ENCODE data around the gene CTBP1. TPM values are rescaled to one million over a fixed set of nuclear protein-coding genes. Genes with fewer than 3 reads are reported as not detected.

Gene CTBP1
- total and polyA plus RNA-seq, 2 experiments from 2014 or later: 40.1 to 160 TPM

DNA sequence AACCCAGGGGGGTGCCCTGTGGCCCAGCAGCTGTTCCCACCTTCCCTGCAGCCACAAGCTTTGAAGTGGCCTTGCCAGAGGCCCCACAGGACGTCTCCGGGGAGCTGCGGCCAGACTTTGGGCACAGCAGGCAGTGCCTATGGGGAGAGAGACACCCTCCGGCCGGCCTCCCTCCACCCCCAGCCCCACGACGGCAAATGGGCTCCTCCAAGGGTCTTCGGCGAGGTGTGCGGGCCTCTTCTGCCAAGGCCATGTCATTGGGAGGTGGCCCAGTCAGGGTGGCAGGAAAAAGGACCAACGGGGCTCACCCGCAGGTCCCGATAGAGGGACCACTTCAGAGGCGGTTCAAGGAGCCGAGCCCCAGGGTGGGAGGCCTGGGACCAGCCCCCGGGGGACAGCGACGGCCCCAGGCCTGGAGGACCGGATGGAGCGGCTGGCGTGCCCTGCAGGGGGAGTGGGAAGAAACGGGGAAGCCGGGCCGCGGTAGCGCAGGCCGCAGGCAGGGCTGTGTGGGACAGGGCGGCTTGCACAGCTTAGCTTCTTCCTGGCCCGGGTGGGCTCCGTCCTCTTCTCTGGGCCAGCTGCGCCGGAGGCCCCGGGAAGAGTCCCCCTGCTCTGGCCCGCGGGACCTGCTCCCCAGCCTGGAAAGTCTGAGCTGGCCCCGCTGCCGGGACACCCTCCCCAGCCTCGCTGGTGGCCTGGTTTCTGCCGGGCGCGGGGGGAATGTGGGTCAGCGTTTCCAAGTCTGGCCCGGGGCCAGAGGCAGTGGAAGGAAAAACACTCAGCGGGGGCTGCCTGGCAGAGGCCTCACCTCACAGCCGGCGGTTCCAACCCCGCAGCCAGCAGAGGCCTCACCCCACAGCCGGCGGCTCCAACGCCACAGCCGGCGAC, 54.7 kb downstream of the CTBP1 start:
- H3F3A ChIP-seq (ENCODE audit: insufficient read depth): peaks cover 28% of the 10 kb centered on the region
- H3K4me3 ChIP-seq: no peak overlapping the region
- peaks cover 26% of the 10 kb centered on the region for H3K4me1 ChIP-seq (ENCODE audit: insufficient read depth)
- H3K9me3 ChIP-seq (ENCODE audit: low read depth): no peaks in the 10 kb centered on the region
- H3K9me2 ChIP-seq (ENCODE audit: insufficient read depth): no peaks in the 10 kb centered on the region
- in situ Hi-C loops (cut with MboI): no loop called here
- no peak overlapping the region for H3K4me2 ChIP-seq (ENCODE audit: unreplicated experiment)
- H3K79me2 ChIP-seq (ENCODE audit: insufficient read depth): no peaks in the 10 kb centered on the region
- H3K36me3 ChIP-seq (ENCODE audit: low read depth): no peaks in the 10 kb centered on the region
- H3K27ac ChIP-seq: no peak overlapping the region
- whole genome bisulfite sequencing, 2 experiments (ENCODE audit: low coverage in 1 of 2, low lambda C conversion rate in 2 of 2, missing lambda C conversion rate in 2 of 2): 68 to 76% methylated on average over 31 to 49 of the region's 52 CpGs
- no peaks in the 10 kb centered on the region for H3K27me3 ChIP-seq (replicated peaks; ENCODE audit: insufficient read depth)
- TF ChIP-seq EZH2 (IDR thresholded peaks at IDR 0.05; ENCODE audit: insufficient read depth, poor library complexity, severe bottlenecking) (no peak), EZH2phosphoT487 (IDR thresholded peaks at IDR 0.05; ENCODE audit: insufficient read depth, low read depth) (no peak)
- no peak overlapping the region for H3K9ac ChIP-seq
- no peak overlapping the region for H2AFZ ChIP-seq
- no peaks in the 10 kb centered on the region for H4K20me1 ChIP-seq (ENCODE audit: insufficient read depth)
- DNase-seq: no peak

DNA sequence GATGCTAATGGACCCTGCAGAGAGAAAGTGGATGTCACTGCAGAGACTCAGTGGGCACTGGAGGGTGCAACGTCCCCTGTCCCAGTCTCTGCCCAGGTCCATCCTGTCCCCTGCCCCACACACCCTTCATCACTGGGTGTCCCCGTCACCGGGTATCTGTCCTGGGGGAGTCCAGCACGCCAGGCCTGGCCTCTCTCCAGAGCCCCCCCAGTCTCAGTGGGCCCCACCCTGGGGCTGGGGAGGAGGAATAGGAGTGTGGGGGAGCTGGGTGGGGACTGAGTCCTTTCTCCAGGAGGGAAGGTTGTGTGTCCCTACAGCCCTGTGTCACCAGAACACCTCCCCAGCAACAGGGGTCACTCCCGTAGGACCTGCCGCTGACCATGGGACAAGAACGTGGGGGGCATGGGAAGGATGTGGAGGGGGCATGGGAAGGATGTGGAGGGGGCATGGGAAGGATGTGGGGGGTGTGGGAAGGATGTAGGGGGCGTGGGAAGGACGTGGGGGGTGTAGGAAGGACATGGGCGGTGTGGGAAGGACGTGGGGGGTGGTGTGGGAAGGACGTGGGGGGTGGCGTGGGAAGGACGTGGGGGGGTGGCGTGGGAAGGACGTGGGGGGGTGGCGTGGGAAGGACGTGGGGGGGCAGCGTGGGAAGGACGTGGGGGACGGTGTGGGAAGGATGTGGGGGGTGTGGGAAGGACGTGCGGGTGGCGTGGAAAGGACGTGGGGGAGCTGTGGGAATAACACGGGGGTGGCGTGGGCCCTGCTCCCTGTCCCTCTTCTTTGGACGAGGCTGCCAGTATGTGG, 55.5 kb downstream of the CTBP1 start:
- no peaks in the 10 kb centered on the region for H3K36me3 ChIP-seq (ENCODE audit: low read depth)
- H3K4me1 ChIP-seq (ENCODE audit: insufficient read depth): peaks cover 26% of the 10 kb centered on the region
- no peak overlapping the region for H2AFZ ChIP-seq
- no peak overlapping the region for H3K4me2 ChIP-seq (ENCODE audit: unreplicated experiment)
- H3K79me2 ChIP-seq (ENCODE audit: insufficient read depth): no peaks in the 10 kb centered on the region
- no peaks in the 10 kb centered on the region for H3K9me2 ChIP-seq (ENCODE audit: insufficient read depth)
- in situ Hi-C loops (cut with MboI): no loop called here
- H3K27me3 ChIP-seq (replicated peaks; ENCODE audit: insufficient read depth): no peaks in the 10 kb centered on the region
- TF ChIP-seq EZH2 (IDR thresholded peaks at IDR 0.05; ENCODE audit: insufficient read depth, poor library complexity, severe bottlenecking): no peak
- no peak overlapping the region for H3K9ac ChIP-seq
- H3K9me3 ChIP-seq (ENCODE audit: low read depth): no peaks in the 10 kb centered on the region
- no peaks in the 10 kb centered on the region for H4K20me1 ChIP-seq (ENCODE audit: insufficient read depth)
- no peak overlapping the region for H3K4me3 ChIP-seq
- H3F3A ChIP-seq (ENCODE audit: insufficient read depth): peaks cover 28% of the 10 kb centered on the region
- WGBS, 2 experiments (ENCODE audit: low coverage in 1 of 2, low lambda C conversion rate in 2 of 2, missing lambda C conversion rate in 2 of 2): 57 to 67% methylated on average over 6 to 27 of the region's 28 CpGs
- H3K27ac ChIP-seq: no peak overlapping the region
- no peak for DNase-seq

DNA sequence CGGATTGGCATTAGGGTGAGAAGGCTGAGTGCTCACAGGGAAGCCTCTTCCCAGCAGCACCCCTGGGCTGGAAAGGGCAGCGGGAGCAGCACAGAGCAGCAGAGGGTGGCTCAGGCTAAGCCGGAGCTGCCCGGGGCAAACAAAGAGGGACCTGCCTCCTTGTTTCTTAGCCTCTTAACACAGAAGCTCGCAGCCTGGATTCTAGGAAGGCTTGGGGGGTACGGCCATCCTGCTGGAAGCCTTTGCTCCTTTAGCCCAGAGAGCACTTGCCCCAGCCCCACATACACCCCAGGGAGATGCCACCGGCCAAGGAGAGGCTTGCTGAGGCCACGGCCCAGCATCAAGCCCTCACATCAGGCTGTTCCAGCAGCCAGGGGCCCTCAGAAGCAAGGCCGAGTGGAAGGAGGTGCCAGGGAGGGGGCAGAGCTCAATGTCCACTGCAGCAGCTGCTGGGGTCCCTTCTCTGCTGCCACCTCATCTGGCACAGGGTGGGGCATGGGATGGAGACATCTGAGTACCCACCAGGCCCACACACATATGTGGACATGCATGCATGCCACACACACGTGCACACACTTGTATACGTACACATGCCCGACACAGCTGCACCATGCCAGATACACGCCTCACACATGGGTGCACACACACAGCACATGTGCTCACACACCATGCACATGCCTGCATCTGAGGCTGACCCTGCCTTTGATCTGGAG, 56.3 kb downstream of the CTBP1 start:
- Histone ChIP-seq H3K9me2 (ENCODE audit: insufficient read depth) (no peaks in the 10 kb centered on the region), H3K79me2 (ENCODE audit: insufficient read depth) (no peaks in the 10 kb centered on the region), H4K20me1 (ENCODE audit: insufficient read depth) (no peaks in the 10 kb centered on the region), H3K4me2 (ENCODE audit: unreplicated experiment) (peak overlapping the region; percentile 73), H3F3A (ENCODE audit: insufficient read depth) (peaks cover 28% of the 10 kb centered on the region), H3K4me1 (ENCODE audit: insufficient read depth) (peaks cover 26% of the 10 kb centered on the region), H3K27me3 (replicated peaks; ENCODE audit: insufficient read depth) (no peaks in the 10 kb centered on the region), H3K36me3 (ENCODE audit: low read depth) (no peaks in the 10 kb centered on the region), H3K9ac (peak overlapping the region; percentile 65), H3K27ac (peak overlapping the region; percentile 82), H3K4me3 (peak overlapping the region; percentile 45; the same call in 1 of the 2 replicates), H3K9me3 (ENCODE audit: low read depth) (no peaks in the 10 kb centered on the region), H2AFZ (peak overlapping the region; percentile 78)
- in situ Hi-C loops (cut with MboI): no loop called here
- WGBS, 2 experiments (ENCODE audit: low coverage in 1 of 2, low lambda C conversion rate in 2 of 2, missing lambda C conversion rate in 2 of 2): 24 to 25% methylated on average over 13 of the region's 13 CpGs
- TF ChIP-seq EZH2 (IDR thresholded peaks at IDR 0.05; ENCODE audit: insufficient read depth, poor library complexity, severe bottlenecking) (no peak), EZH2phosphoT487 (IDR thresholded peaks at IDR 0.05; ENCODE audit: insufficient read depth, low read depth) (no peak)
- no peak for DNase-seq

DNA sequence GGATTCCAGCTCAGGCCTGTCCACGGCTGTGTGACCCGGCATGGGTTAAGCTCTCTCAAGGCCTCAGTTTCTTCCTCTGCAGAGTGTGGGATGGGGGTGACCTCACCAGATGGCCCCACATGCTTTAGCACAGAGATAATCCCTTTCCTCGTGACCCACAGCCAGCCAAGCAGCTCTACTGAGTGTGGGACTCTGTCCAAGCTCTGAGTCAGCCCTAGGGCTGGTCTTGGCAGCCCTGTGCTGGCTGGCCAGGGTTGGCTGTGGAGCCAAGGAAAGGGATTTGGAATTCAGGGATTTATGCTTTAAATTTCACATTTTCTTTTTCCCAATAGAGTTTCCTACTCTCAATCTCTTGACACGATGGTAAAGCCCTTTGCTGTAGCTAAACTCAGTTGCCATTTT, 56.8 kb downstream of the CTBP1 start:
- Histone ChIP-seq H2AFZ (peak overlapping the region; percentile 78), H3K9me2 (ENCODE audit: insufficient read depth) (no peaks in the 10 kb centered on the region), H3K9ac (peak overlapping the region; percentile 65), H3K9me3 (ENCODE audit: low read depth) (no peaks in the 10 kb centered on the region), H4K20me1 (ENCODE audit: insufficient read depth) (no peaks in the 10 kb centered on the region), H3F3A (ENCODE audit: insufficient read depth) (peaks cover 28% of the 10 kb centered on the region), H3K79me2 (ENCODE audit: insufficient read depth) (no peaks in the 10 kb centered on the region), H3K4me2 (ENCODE audit: unreplicated experiment) (peak overlapping the region; percentile 73), H3K36me3 (ENCODE audit: low read depth) (no peaks in the 10 kb centered on the region), H3K27ac (peak overlapping the region; percentile 82), H3K4me1 (ENCODE audit: insufficient read depth) (peaks cover 26% of the 10 kb centered on the region), H3K27me3 (replicated peaks; ENCODE audit: insufficient read depth) (no peaks in the 10 kb centered on the region), H3K4me3 (peak overlapping the region; percentile 45; the same call in 1 of the 2 replicates)
- WGBS, 2 experiments (ENCODE audit: low coverage in 1 of 2, low lambda C conversion rate in 2 of 2, missing lambda C conversion rate in 2 of 2): 2% methylated on average over 4 of the region's 4 CpGs
- no peak for TF ChIP-seq EZH2 (IDR thresholded peaks at IDR 0.05; ENCODE audit: insufficient read depth, poor library complexity, severe bottlenecking)
- no peak for TF ChIP-seq EZH2phosphoT487 (IDR thresholded peaks at IDR 0.05; ENCODE audit: insufficient read depth, low read depth)
- in situ Hi-C loops (cut with MboI): no loop called here
- DNase-seq: peak; percentile 97

Data from GM23248 (cell line).